Adrenal gland (tissue), 12 donors: ENCODE measurements around the gene CLEC16A. TPM values are rescaled to one million over a fixed set of nuclear protein-coding genes. Genes with fewer than 3 reads are reported as not detected.

Source experiments
- DNase-seq, 7 donors: peaks; one replicate each; pipeline ENCODE4 v3.0.0-alpha.2; 2019 to 2020
- H3K27ac ChIP-seq, 5 donors: fragments of 200-600 bp; sonication (generic) in 4 of 5; 1 replicate in 3 of 5; 2 replicates in 2 of 5; pipeline versions ENCODE4 v1.5.1 to v1.8.0; 2016 to 2020; ENCODE audit warnings: mild to moderate bottlenecking in 1 of 5
- H3K27me3 ChIP-seq: fragments of 200-600 bp; 2 replicates; pipeline ENCODE4 v1.8.0; 2021
- H3K36me3 ChIP-seq, 2 donors: fragments of 200-600 bp; replicated peaks in 1 of 2; 1 replicate in 1 of 2; 2 replicates in 1 of 2; pipeline versions ENCODE4 v1.5.1 to v1.8.0; 2018 to 2022
- H3K4me1 ChIP-seq, 2 donors: fragments of 200-600 bp; replicated peaks in 1 of 2; 1 replicate in 1 of 2; 2 replicates in 1 of 2; pipeline versions ENCODE4 v1.5.1 to v1.8.0; 2018 to 2021
- H3K4me3 ChIP-seq, 4 donors: fragments of 200-600 bp; sonication (generic) in 3 of 4; one replicate each; pipeline ENCODE4 v1.5.1; 2016 to 2018
- H3K9me3 ChIP-seq, 3 donors: fragments of 200-600 bp; sonication (generic) in 1 of 3; replicated peaks in 1 of 3; 1 replicate in 2 of 3; 2 replicates in 1 of 3; pipeline versions ENCODE4 v1.5.1 to v1.8.0; 2016 to 2021
- POLR2A ChIP-seq, 2 donors: fragments of 450-650 bp; IDR thresholded peaks; one replicate each; pipeline ENCODE4 v1.6.1; 2017; ENCODE audit warnings: antibody characterized with exemption in 2 of 2, mild to moderate bottlenecking in 2 of 2, moderate library complexity in 1 of 2
- WGBS, 4 donors: extraction: QIAGEN DNeasy Blood & Tissue Kit in 2 of 4; methylation state at CpG; one replicate each; pipeline versions ENCODE4 v1.1.5 to v1.1.7; 2013 to 2017; 5-methylcytosine and 5-hydroxymethylcytosine counted together
- intact Hi-C, 2 donors: fragments of 100-400 bp; cut with DNase I; formaldehyde crosslinking; loops; one replicate each; pipeline versions ENCODE4 v1.14.1 to v1.15.0; 2022 to 2023
- polyA plus RNA-seq, 3 donors: library from polyadenylated mRNA; stranded (reverse); fragments of 200-250 nt in 2 of 3; fragments of 350-450 nt in 1 of 3; fragmentation: Illumina TruSeq in 1 of 3; extraction: RNeasy Lipid Tissue Mini Kit (QIAGEN cat#74804) in 1 of 3; gene quantifications; one replicate each; pipeline ENCODE4 v1.2.3, GENCODE V29; 2013 to 2014
- total RNA-seq, 9 donors: library from RNA; depleted of rRNA in 4 of 9; stranded (reverse); fragments of >200 nt in 4 of 9; fragments of 120-200 nt in 1 of 9; fragmentation: NEBNext Ultra II Directional in 1 of 9; extraction: Animal tissue kit (Norgen Biotek cat#: 25700) in 1 of 9; gene quantifications; one replicate each; pipeline versions ENCODE4 v1.1.0 to v1.2.4, GENCODE V29; 2013 to 2023
- TF ChIP-seq, protein P1 (sequence below), 6 experiments: fragments of 450-650 bp in 4 of 6; fragments of 200-600 bp in 2 of 6; sonication (generic) in 1 of 6; IDR thresholded peaks; 1 replicate in 5 of 6; 2 replicates in 1 of 6; pipeline versions ENCODE4 v1.5.1 to v1.8.0; 2016 to 2021; ENCODE audit warnings: antibody characterized with exemption in 6 of 6, mild to moderate bottlenecking in 2 of 6, moderate library complexity in 1 of 6
- donor health status: healthy with polysubstance abuse.
- donor health status: Bipolar disorder and iron deficiency.
- donor health status: DM: yes; HTN: yes; CAD: no.
- donor health status: DM: no; HTN: no; CAD: no.
- donor health status: DM: no; HTN: no; CAD: no.
- donor health status: DM: yes; HTN: yes; CAD: no.

The CLEC16A gene
- total and polyA plus RNA-seq, 12 donors, result 14.0 to 37.2 (median 27.6) TPM

DNA sequence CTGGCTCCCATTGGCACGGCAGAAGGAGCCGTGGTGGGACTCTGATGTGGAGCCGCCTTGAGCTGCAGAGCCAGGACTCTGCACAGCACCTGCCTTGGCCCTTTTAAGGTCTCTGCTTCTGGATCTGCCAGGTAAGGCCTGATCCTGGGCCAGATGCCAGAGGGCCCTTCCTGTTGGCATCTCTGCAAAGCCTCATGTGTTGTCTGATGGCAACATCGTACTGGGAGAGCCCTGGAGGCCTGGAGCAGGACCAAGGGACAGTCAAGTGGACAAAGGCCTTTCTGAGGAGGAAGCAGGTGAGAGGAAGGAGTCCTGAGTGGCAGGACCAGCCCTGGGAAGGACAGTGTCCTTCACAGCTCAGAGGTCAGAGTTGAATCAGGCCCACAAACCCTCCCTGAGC lies 285.5 kb downstream of the CLEC16A start:
- H3K27me3 ChIP-seq, result no peaks in the 10 kb centered on the region
- WGBS, 4 donors, result 77 to 100% (median 84%) methylated on average over 2 to 4 of the region's 4 CpGs
- DNase-seq, result peak in 1 of 7 donors; percentile 71
- no peak overlapping the region for H3K27ac ChIP-seq
- TF ChIP-seq, protein P1, sequence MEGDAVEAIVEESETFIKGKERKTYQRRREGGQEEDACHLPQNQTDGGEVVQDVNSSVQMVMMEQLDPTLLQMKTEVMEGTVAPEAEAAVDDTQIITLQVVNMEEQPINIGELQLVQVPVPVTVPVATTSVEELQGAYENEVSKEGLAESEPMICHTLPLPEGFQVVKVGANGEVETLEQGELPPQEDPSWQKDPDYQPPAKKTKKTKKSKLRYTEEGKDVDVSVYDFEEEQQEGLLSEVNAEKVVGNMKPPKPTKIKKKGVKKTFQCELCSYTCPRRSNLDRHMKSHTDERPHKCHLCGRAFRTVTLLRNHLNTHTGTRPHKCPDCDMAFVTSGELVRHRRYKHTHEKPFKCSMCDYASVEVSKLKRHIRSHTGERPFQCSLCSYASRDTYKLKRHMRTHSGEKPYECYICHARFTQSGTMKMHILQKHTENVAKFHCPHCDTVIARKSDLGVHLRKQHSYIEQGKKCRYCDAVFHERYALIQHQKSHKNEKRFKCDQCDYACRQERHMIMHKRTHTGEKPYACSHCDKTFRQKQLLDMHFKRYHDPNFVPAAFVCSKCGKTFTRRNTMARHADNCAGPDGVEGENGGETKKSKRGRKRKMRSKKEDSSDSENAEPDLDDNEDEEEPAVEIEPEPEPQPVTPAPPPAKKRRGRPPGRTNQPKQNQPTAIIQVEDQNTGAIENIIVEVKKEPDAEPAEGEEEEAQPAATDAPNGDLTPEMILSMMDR (IDR thresholded peaks at IDR 0.05), result no peak
- TF ChIP-seq POLR2A (IDR thresholded peaks at IDR 0.05), result no peak
- no peaks in the 10 kb centered on the region for H3K9me3 ChIP-seq
- H3K36me3 ChIP-seq, result no peaks in the 10 kb centered on the region
- no peak overlapping the region for H3K4me3 ChIP-seq
- H3K4me1 ChIP-seq, result peaks cover 8 to 31% of the 10 kb centered on the region in 2 donors
- intact Hi-C loops, result loop anchor here in 1 of 2 donors (10.0 kb wide), 1 partner anchor 65 kb away; no protein-coding TSS in a partner anchor

DNA sequence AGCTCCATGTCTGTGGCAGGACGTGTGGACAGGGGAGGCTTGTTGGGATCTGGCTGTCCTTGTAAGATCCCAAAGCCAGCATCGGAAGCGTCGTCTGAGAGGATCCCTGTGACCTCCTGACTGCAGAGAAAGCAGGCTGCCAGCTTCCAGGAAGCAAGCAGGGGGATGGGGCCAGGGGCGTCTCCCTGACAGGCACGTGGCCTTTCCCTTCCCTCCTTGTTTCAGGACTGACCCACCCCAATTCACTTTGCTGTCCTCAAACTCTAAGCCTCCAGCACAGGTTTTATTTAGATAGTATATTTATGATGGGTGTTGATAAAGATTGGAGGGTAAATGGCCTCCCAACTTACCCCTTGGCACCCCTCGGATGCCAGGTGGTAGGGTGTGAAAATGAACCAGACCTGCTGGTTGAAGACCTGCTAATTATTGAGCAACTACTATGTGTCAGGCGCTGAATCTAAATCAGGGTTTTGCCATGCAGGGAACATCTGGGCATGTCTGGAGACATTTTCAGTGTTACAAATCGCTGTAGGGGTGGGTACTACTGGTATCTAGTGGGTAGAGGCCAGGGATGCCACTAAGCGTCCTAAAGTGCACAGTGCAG lies 287.1 kb downstream of the CLEC16A start:
- intact Hi-C loops, result no loop called here
- H3K36me3 ChIP-seq, result no peaks in the 10 kb centered on the region
- H3K27ac ChIP-seq, result no peak overlapping the region
- H3K9me3 ChIP-seq, result no peaks in the 10 kb centered on the region
- H3K27me3 ChIP-seq, result no peaks in the 10 kb centered on the region
- H3K4me3 ChIP-seq, result no peak overlapping the region
- TF ChIP-seq POLR2A (IDR thresholded peaks at IDR 0.05), result no peak
- TF ChIP-seq, protein P1 (IDR thresholded peaks at IDR 0.05), result no peak
- H3K4me1 ChIP-seq, result peaks cover 4 to 22% of the 10 kb centered on the region in 2 donors
- 37 to 53% (median 47%) methylated on average over 10 of the region's 10 CpGs for WGBS, 4 donors
- DNase-seq, result peak in 5 of 7 donors; percentile 34 to 58 (median 44)

Other genes with a start within 250 kb of the CLEC16A start
- gene TEKT5, start 249.6 kb upstream of the CLEC16A start, total RNA-seq, result under 1 TPM in 2 of 9 donors, not detected in 7; 0.36 to 0.50 TPM
- under 1 TPM in 2 of 3 donors, not detected in 1; 0.34 to 0.88 TPM for gene TEKT5, start 249.6 kb upstream of the CLEC16A start, polyA plus RNA-seq
- gene NUBP1, start 200.7 kb upstream of the CLEC16A start, total RNA-seq, result 10 to 100 TPM; 22.5 to 75.1 (median 52.6) TPM
- 10 to 100 TPM; 65.4 to 91.8 (median 87.0) TPM for gene NUBP1, start 200.7 kb upstream of the CLEC16A start, polyA plus RNA-seq
- 1 to 10 TPM in 3 of 9 donors, under 1 TPM in 5, not detected in 1; 0.17 to 9.8 (median 0.56) TPM for gene TVP23A, start 125.8 kb upstream of the CLEC16A start, total RNA-seq
- gene TVP23A, start 125.8 kb upstream of the CLEC16A start, polyA plus RNA-seq, result under 1 TPM; 0.40 to 0.80 (median 0.68) TPM
- 10 to 100 TPM in 7 of 9 donors, 1 to 10 TPM in 2; 1.3 to 48.1 (median 19.5) TPM for gene CIITA, start 67.4 kb upstream of the CLEC16A start, total RNA-seq
- 10 to 100 TPM in 1 of 3 donors, 1 to 10 TPM in 2; 4.4 to 37.2 (median 7.9) TPM for gene CIITA, start 67.4 kb upstream of the CLEC16A start, polyA plus RNA-seq
- 100 to 1,000 TPM in 5 of 9 donors, 10 to 100 TPM in 4; 60.7 to 303 (median 107) TPM for gene DEXI, start 2.1 kb upstream of the CLEC16A start, total RNA-seq
- 10 to 100 TPM; 52.6 to 56.6 (median 54.3) TPM for gene DEXI, start 2.1 kb upstream of the CLEC16A start, polyA plus RNA-seq